HCT116 (cell line): Measurements from ENCODE around the gene DCP1B. TPM values are rescaled to one million over a fixed set of nuclear protein-coding genes. Genes with fewer than 3 reads are reported as not detected.

Source experiments
- ATAC-seq: fragments of 200-7000 bp; cut with Tn5 transposase; 2 replicates; pipeline ENCODE4 v1.9.1; 2020; ENCODE audit warnings: mild to moderate bottlenecking, moderate library complexity
- BruUV-seq: library from RNA; stranded (reverse); fragments of 400-500 nt; replicated peaks from 2 replicates; lab custom pipeline; 2021; lab: Mats Ljungman, UMichigan
- CTCF ChIA-PET: fragments of 300-600 bp; sonication (Branson Sonifier 250); formaldehyde crosslinking; loops from one replicate; lab custom pipeline; 2021; ENCODE audit warnings: antibody characterized with exemption; lab: Charles Lee
- POLR2A ChIA-PET: fragments of 300-600, 350-600 bp; sonication (Branson Sonifier 250); formaldehyde crosslinking; loops from one replicate; lab custom pipeline; 2021; ENCODE audit warnings: antibody characterized with exemption; lab: Charles Lee
- RAD21 ChIA-PET, 2 experiments: fragments of 300-600 bp; sonication (Branson Sonifier 250); formaldehyde crosslinking; loops; one replicate each; lab custom pipeline; 2023; ENCODE audit warnings: low total read pairs in 2 of 2; ENCODE audit not compliant: uncharacterized antibody in 2 of 2, unreplicated experiment in 2 of 2, low non-redundant PET in 1 of 2; lab: Charles Lee
- DNase-seq: peaks from one replicate; pipeline ENCODE4 v3.0.0-alpha.2; 2010; ENCODE audit warnings: low read depth, low spot score
- H2AFZ ChIP-seq: fragments of 200-600 bp; shearing (Covaris generic), sonication (generic); 2 replicates; pipeline ENCODE4 v1.6.1; 2017; ENCODE audit warnings: low read depth, mixed run types, mixed read lengths, antibody characterized with exemption, low read length; ENCODE audit not compliant: poor library complexity, severe bottlenecking
- H3K27ac ChIP-seq: 2 replicates; pipeline ENCODE4 v1.5.1; 2012; ENCODE audit warnings: low read depth, low read length
- H3K27me3 ChIP-seq: fragments of 200-600 bp; sonication (generic); 2 replicates; pipeline ENCODE4 v1.6.1; 2016; ENCODE audit warnings: mixed run types, low read length, mixed read lengths; ENCODE audit not compliant: insufficient read depth
- H3K36me3 ChIP-seq, 2 experiments: fragments of 200-500 bp in 1 of 2; fragments of 200-600 bp in 1 of 2; sonication (Bioruptor generic) in 1 of 2; sonication (generic) in 1 of 2; 2 replicates each; pipeline versions ENCODE4 v1.5.1 to v1.6.1; 2014 to 2016; ENCODE audit warnings: low read length in 2 of 2, inconsistent platforms in 1 of 2, mixed read lengths in 1 of 2, mixed run types in 1 of 2; ENCODE audit not compliant: insufficient read depth in 2 of 2, control insufficient read depth in 1 of 2
- H3K4me1 ChIP-seq, 2 experiments: fragments of 200-600 bp in 1 of 2; sonication (generic) in 1 of 2; 2 replicates each; pipeline versions ENCODE4 v1.5.1 to v1.6.1; 2012 to 2017; ENCODE audit warnings: low read length in 2 of 2, inconsistent platforms in 1 of 2, mild to moderate bottlenecking in 1 of 2, mixed read lengths in 1 of 2, mixed run types in 1 of 2, moderate library complexity in 1 of 2; ENCODE audit not compliant: insufficient read depth in 2 of 2, control insufficient read depth in 1 of 2
- H3K4me2 ChIP-seq: fragments of 200-600 bp; sonication (generic); 2 replicates; pipeline ENCODE4 v1.6.1; 2017; ENCODE audit warnings: mixed run types, low read length, mixed read lengths
- H3K4me3 ChIP-seq, 2 experiments: fragments of 200-600 bp in 1 of 2; sonication (generic) in 1 of 2; replicated peaks in 1 of 2; 2 replicates each; pipeline ENCODE4 v1.5.1; 2011 to 2016; ENCODE audit warnings: low read length in 2 of 2, control low read depth in 1 of 2, low read depth in 1 of 2, mild to moderate bottlenecking in 1 of 2, mixed read lengths in 1 of 2, mixed run types in 1 of 2
- H3K79me2 ChIP-seq: fragments of 200-600 bp; sonication (generic); 2 replicates; pipeline ENCODE4 v1.6.1; 2017; ENCODE audit warnings: mild to moderate bottlenecking, mixed run types, low read length, moderate library complexity, mixed read lengths; ENCODE audit not compliant: insufficient read depth
- H3K9ac ChIP-seq: fragments of 200-600 bp; sonication (generic); 2 replicates; pipeline ENCODE4 v1.6.1; 2016; ENCODE audit warnings: low read length, mixed read lengths
- H3K9me2 ChIP-seq: fragments of 200-600 bp; sonication (generic), shearing (Covaris generic); 2 replicates; pipeline ENCODE4 v1.6.1; 2017; ENCODE audit warnings: mixed run types, mild to moderate bottlenecking, moderate library complexity; ENCODE audit not compliant: insufficient read depth
- H3K9me3 ChIP-seq, 2 experiments: fragments of 200-500 bp in 1 of 2; fragments of 200-600 bp in 1 of 2; sonication (Bioruptor generic) in 1 of 2; sonication (generic) in 1 of 2; 2 replicates each; pipeline ENCODE4 v1.6.1; 2014 to 2017; ENCODE audit warnings: low read length in 2 of 2, mixed read lengths in 2 of 2, inconsistent platforms in 1 of 2, low read depth in 1 of 2, mild to moderate bottlenecking in 1 of 2, mixed run types in 1 of 2, moderate library complexity in 1 of 2; ENCODE audit not compliant: control insufficient read depth in 1 of 2, insufficient read depth in 1 of 2
- H4K20me1 ChIP-seq: fragments of 200-600 bp; sonication (generic), shearing (Covaris generic); 2 replicates; pipeline ENCODE4 v1.6.1; 2017; ENCODE audit warnings: mixed run types, mild to moderate bottlenecking, moderate library complexity; ENCODE audit not compliant: insufficient read depth
- ATF3 ChIP-seq: IDR thresholded peaks from 2 replicates; pipeline ENCODE4 v1.6.1; 2012
- CEBPB ChIP-seq: IDR thresholded peaks from 2 replicates; pipeline ENCODE4 v1.6.1; 2012; ENCODE audit warnings: low read depth
- CTCF ChIP-seq, 3 experiments: fragments of 200-600 bp in 1 of 3; sonication (generic) in 1 of 3; IDR thresholded peaks in 2 of 3; conservative IDR thresholded peaks in 1 of 3; 2 replicates each; pipeline ENCODE4 v1.5.1; 2012 to 2017; ENCODE audit warnings: low read depth in 2 of 3, low read length in 2 of 3, antibody characterized with exemption in 1 of 3, borderline replicate concordance in 1 of 3, control low read depth in 1 of 3, mild to moderate bottlenecking in 1 of 3, mixed read lengths in 1 of 3, mixed run types in 1 of 3, moderate library complexity in 1 of 3; ENCODE audit not compliant: insufficient read depth in 1 of 3
- EGR1 ChIP-seq: IDR thresholded peaks from 2 replicates; pipeline ENCODE4 v1.6.1; 2012; ENCODE audit warnings: low read depth
- EZH2 ChIP-seq: fragments of 200-600 bp; sonication (generic); IDR thresholded peaks from 2 replicates; pipeline ENCODE4 v1.6.1; 2017; ENCODE audit warnings: antibody characterized with exemption, mixed run types
- EZH2phosphoT487 ChIP-seq: fragments of 200-600 bp; IDR thresholded peaks from 2 replicates; pipeline ENCODE4 v1.6.1; 2018; ENCODE audit warnings: antibody characterized with exemption, borderline replicate concordance
- JUND ChIP-seq: IDR thresholded peaks from 2 replicates; pipeline ENCODE4 v1.6.1; 2012
- MAX ChIP-seq: IDR thresholded peaks from 2 replicates; pipeline ENCODE4 v1.6.1; 2012
- POLR2A ChIP-seq: IDR thresholded peaks from 2 replicates; pipeline ENCODE4 v1.7.0; 2011; ENCODE audit warnings: borderline replicate concordance; ENCODE audit not compliant: insufficient read depth, insufficient read length; ENCODE audit errors: extremely low read depth
- POLR2AphosphoS5 ChIP-seq: IDR thresholded peaks from 2 replicates; pipeline ENCODE4 v1.6.1; 2011; ENCODE audit warnings: mild to moderate bottlenecking, low read depth, low read length, moderate library complexity
- RAD21 ChIP-seq: IDR thresholded peaks from 2 replicates; pipeline ENCODE4 v1.6.1; 2012; ENCODE audit warnings: low read depth, mild to moderate bottlenecking
- intact Hi-C: fragments of 100-400 bp; cut with micrococcal nuclease; formaldehyde crosslinking; loops from 2 replicates; pipeline ENCODE4 v1.10.0; 2022
- total RNA-seq: library from RNA; stranded (reverse); gene quantifications from one replicate; pipeline ENCODE4 v1.2.1, GENCODE V29; 2021; ENCODE audit not compliant: unreplicated experiment
- TF ChIP-seq, protein P1 (sequence below): IDR thresholded peaks from 2 replicates; pipeline ENCODE4 v1.6.1; 2011; ENCODE audit warnings: mild to moderate bottlenecking, low read length, moderate library complexity; ENCODE audit not compliant: insufficient replicate concordance; ENCODE audit errors: extremely low read depth

Gene DCP1B
- total RNA-seq, 1 experiment from 2014 or later, result 13.8 TPM

DNA sequence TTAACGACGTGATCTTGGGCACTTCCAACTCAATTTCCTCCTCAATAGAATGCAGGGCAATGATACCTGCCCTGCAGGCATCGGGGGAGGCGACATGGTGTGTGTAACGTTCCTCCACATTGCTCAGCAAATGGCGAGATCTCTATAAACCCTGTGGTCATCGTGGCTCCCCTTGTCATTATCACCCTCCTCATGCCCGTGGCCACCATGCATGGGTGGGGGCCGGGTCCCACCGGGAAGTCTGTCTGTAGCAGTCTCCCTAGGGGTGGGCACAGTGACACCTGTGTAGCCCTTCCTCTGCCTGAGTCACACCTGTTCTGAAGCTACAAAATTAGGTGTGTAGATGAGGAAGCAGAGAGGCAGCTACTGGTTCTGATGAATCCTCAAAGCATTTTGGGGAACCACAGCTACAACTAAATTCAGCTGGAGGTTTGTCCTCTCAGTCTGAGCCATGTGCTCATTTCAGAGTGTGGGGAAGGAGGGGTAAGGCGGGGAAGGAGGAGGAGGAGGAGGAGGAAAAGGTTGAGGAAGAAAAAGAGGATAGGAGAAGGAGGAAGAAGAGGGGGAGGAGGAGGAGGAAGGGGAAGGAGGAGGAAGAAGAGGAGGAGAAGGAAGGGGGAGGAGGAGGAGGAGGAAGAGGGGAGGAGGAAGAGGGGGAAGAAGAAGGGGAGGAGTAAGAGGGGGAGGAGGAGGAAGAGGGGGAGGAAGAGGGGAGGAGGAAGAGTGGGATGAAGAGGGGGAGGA, 74.8 kb downstream of the DCP1B start:
- H3K79me2 ChIP-seq, result no peaks in the 10 kb centered on the region
- no peak overlapping the region for H2AFZ ChIP-seq
- no peaks in the 10 kb centered on the region for H3K36me3 ChIP-seq
- ATAC-seq, result no peak
- CTCF ChIA-PET, result no interaction called here
- no peak for TF ChIP-seq EZH2phosphoT487
- no peak for TF ChIP-seq MAX
- TF ChIP-seq CEBPB, result no peak
- no peak for TF ChIP-seq EGR1
- no peak for TF ChIP-seq JUND
- TF ChIP-seq, all 23 proteins: peak for 0
- no peaks in the 10 kb centered on the region for H3K9me3 ChIP-seq
- H3K27me3 ChIP-seq, result no peaks in the 10 kb centered on the region
- H3K4me1 ChIP-seq, result no peaks in the 10 kb centered on the region
- H3K4me3 ChIP-seq, result no peak overlapping the region
- intact Hi-C loops, result no loop called here
- H3K4me2 ChIP-seq, result no peak overlapping the region
- BruUV-seq, result no TSS peak
- H3K27ac ChIP-seq, result no peak overlapping the region
- ChIA-PET POLR2A (no interaction called here), RAD21 (no interaction called here)
- no peaks in the 10 kb centered on the region for H3K9me2 ChIP-seq
- DNase-seq, result no peak
- H3K9ac ChIP-seq, result no peak overlapping the region
- no peaks in the 10 kb centered on the region for H4K20me1 ChIP-seq

DNA sequence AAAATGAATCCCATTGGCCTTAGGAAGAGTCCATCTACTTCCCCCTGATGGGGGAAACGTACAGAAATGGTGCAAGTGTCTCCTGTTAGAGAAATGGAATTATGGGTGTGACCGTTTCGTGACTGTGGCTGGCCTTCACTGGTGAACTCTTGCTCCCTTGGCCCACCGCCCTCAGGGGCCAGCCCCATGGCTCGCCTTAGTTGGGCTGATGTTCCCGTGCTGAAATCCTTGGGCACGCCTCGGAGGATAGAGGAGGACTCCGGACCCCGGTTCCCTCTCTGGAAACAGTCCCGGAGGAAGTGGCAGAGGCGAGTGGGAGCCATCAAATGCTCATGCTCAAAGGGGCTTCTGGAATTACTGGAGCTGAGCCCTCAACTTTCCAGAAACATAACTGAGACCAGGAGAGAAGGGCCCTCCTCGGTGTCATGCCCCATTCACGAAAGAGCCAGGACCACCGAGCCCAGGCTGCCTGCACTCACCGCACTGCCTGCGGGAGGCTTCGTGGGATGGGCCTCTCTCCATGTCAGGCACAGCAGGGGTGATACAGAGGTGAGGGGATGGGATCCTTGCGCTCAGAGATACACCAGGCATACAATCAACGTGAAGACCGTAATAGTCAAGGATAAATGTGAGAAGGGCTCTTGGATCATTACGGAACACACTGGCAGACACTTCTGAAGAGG, 75.7 kb downstream of the DCP1B start:
- Histone ChIP-seq H3K9me3 (no peaks in the 10 kb centered on the region), H3K9me2 (no peaks in the 10 kb centered on the region), H3K4me1 (no peaks in the 10 kb centered on the region), H3K27ac (no peak overlapping the region), H3K4me3 (no peak overlapping the region), H3K4me2 (no peak overlapping the region), H4K20me1 (no peaks in the 10 kb centered on the region), H3K27me3 (no peaks in the 10 kb centered on the region), H2AFZ (no peak overlapping the region), H3K9ac (no peak overlapping the region), H3K36me3 (no peaks in the 10 kb centered on the region), H3K79me2 (no peaks in the 10 kb centered on the region)
- RAD21 ChIA-PET, result no interaction called here
- POLR2A ChIA-PET, result no interaction called here
- no peak for DNase-seq
- intact Hi-C loops, result no loop called here
- CTCF ChIA-PET, result no interaction called here
- BruUV-seq, result no TSS peak
- ATAC-seq, result no peak
- TF ChIP-seq ATF3, result no peak
- no peak for TF ChIP-seq POLR2A
- TF ChIP-seq CEBPB, result no peak
- TF ChIP-seq POLR2AphosphoS5, result no peak
- TF ChIP-seq, protein P1, sequence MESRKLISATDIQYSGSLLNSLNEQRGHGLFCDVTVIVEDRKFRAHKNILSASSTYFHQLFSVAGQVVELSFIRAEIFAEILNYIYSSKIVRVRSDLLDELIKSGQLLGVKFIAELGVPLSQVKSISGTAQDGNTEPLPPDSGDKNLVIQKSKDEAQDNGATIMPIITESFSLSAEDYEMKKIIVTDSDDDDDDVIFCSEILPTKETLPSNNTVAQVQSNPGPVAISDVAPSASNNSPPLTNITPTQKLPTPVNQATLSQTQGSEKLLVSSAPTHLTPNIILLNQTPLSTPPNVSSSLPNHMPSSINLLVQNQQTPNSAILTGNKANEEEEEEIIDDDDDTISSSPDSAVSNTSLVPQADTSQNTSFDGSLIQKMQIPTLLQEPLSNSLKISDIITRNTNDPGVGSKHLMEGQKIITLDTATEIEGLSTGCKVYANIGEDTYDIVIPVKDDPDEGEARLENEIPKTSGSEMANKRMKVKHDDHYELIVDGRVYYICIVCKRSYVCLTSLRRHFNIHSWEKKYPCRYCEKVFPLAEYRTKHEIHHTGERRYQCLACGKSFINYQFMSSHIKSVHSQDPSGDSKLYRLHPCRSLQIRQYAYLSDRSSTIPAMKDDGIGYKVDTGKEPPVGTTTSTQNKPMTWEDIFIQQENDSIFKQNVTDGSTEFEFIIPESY, result no peak
- no peak for TF ChIP-seq EZH2
- TF ChIP-seq RAD21, result no peak
- no peak for TF ChIP-seq CTCF (IDR thresholded peaks at IDR 0.05 in 2 of 3, conservative IDR thresholded peaks at IDR 0.05 in 1 of 3; ENCODE audit: borderline replicate concordance in 1 of 3, insufficient read depth in 1 of 3, low read depth in 2 of 3, low read length in 2 of 3)
